Stimulated activated CD4-positive, alpha-beta T cell treated with anti-CD3 and anti-CD28 coated beads, Interleukin-15, amount 100 ng/mL, for 1 hour (primary cell): Measurements from ENCODE around the gene CPEB3.
"Not testable (repeated sequence)": the region's sequence is repeated elsewhere in the genome, so short reads cannot be mapped to it uniquely, and the experiment has no call there.

Experiments used
- DNase-seq, 2 donors: peaks; one replicate each; pipeline ENCODE4 v3.0.0-alpha.2; 2020; ENCODE audit warnings: low read depth in 1 of 2, low spot score in 1 of 2

CPEB3 gene

DNA sequence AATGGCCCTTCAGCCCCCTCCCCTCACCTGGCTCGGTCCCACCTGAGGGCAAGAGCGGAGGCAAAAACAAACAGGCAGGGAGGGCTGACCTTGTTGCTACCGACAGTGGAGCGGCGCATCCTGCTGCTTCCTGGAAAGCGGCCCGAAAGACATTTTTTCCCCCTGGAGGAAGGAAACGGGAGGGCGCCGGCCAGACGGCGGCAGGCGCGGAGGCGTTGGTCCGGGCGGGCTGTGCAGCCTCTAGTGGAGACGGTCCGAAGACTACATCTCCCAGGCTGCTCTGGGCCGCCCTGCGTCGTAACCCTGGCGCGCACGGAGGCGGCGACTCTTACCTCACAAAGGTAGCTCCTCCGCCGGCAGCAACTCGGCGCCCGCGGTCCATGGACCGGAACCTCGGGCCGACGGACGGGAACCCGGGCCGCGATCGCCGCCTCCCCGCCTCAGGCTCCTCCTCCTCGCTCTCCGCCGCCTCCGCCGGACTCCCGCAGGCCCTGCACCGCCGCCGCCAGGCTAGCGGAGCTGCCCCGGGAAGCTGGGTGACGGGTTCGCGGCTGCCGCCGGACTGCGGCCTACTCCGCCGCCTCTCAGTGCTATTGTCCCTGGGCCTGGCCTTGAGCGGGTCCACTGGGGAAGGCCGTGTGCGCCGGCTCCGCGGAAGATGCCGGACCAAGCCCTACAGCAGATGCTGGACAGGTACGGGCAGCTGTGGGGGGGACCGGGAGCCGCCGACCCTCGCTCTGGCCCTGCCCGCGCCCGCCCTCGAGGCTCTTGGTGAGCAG, at the start of gene CPEB3, which contains the start of gene MARCHF5:
Gene CPEB3, minus strand, starts transcription at position 242 of the 779 bp plus-strand sequence. CDS start 50,728 bp downstream, outside the sequence.
Gene MARCHF5, plus strand, starts transcription at position 331 of the 779 bp plus-strand sequence. Its CDS starts 328 bp downstream, at position 659.
- DNase-seq, result peak; percentile 77 to 83

- DNase-seq, result not testable (repeated sequence)
These were observed 39.0 kb upstream of the CPEB3 start for GRCh38 chr10:92329927-92330326.

DNA sequence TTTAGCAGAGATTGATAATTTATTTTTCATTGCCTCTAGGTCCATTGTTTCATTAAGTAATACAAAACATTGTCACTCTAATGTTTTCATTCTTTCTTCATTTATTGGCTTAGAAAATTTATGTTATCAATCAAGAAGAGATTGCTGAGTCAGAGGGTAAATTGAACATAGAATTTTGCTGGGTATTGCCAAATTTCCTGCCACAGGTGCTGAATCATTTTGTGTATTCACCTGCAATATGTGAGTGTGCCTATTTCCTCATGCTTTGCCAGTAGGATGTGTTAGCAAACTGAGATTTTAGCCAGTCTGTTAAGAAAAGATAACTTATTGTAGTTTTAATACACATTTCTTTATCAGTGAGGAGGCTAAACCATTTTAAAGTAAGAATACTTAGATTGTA, 38.1 kb upstream of the CPEB3 start:
- DNase-seq, result no peak

DNA sequence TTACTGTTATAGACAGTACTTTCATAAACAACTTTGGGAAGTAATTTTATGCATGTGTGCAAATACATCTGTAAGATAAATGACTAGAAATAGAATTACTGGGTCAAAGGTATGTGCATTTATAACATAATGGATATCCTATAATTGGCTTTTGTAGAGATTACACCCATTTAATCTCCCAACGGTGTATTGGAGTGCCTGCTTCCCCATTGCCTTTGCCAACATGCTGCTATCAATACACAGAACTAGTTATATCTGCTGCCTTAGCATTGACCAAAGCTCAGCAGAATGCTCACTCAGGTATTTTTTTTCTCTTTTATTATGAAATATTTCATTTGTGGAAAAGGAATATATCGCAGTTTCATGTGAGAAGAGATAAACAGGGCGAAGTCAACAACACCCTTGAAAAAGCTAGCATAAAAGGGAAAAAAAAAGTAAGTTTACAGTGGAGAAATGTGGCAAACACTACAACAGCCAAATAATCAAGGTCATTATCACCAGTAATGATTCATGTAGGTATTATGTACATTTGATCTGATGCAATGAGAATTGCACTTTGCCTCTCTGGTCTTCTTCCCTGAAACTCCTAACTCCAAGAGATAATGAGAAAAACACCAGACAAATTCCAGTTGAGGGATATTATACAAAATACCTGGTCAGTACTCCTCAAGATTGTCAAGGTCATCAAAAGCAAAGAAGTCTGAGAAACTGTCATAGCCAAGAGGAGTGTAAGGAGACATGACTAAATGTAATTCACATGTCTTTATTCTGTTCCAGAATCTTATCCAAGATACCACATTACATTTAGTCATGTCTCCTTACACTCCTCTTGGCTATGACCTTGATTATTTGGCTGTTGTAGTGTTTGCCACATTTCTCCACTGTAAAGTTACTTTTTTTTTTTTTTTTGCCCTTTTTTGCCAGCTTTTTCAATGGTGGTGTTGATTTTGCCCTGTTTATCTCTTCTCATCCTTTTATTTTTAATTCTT, 36.9 kb upstream of the CPEB3 start:
- no peak for DNase-seq

DNA sequence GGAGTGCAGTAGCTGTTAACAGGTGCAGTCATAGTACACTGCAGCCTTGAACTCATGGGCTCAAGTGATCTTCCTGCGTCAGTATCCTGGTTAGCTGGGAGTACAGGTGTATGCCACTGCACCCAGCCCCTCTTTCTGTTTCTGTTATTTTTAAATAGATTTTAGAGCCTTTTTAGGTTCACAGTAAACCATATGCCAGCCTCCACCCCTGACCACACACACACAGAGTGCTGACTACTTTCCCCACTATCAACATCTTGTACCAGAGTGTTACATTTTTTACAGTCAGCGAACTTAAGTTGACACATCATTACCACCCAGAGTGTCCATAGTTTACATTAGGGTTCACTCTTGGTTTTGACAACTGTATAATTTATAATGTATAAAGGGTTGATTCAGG, 32.2 kb upstream of the CPEB3 start:
- DNase-seq, result no peak

DNA sequence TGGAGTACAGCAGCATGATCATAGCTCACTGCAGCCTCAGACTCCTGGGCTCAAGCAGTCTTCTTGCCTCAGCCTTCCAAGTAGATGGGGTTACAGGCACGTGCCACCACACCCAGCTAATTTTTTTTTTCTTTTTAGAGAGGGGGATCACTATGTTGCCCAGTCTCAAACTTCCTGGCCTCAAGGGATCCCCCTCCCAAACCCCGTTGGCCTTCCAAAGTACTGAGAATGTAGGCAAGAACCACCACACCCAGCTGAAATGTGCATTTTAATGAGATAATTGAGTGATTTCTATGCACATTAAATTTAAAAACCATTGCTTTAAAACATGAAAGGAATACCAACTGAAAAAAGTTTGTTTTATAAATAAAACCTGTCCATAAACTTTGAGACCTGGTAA, 25.7 kb upstream of the CPEB3 start:
- no peak for DNase-seq

DNA sequence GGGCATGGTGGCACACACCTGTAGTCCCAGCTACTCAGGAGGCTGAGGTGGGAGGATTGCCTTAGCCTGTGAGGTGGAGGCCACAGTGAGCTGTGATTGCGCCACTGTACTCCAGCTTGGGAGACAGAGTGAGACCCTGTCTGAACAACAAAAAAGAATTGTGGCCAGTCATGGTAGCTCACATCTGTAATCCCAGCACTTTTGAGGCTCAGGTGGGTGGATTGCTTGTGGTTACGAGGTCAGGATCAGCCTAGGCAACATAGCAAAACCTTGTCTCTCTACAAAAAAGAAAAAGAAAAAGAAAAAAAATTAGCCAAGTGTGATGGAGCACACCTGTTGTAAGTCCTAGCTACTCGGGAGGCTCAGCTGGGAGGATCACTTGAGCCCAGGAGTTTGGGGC, 22.9 kb upstream of the CPEB3 start:
- DNase-seq, result no peak

DNA sequence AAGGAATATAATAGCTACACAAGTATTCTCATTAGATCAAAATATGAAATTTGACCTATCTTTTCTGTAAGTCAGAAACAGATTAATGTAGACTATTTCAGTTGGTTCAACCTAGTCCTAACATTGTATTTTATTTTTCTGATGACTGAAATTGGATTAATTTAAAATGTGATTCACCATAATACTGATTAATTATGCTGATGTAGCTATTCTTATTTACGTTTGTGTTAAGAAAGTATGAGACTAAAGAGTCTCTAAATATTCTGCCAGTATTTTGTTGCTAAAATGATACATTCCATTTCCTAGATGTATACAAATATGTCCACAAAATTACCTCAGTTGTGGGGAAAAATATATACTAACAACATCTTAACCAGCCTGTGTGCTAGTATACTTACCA, 18.4 kb upstream of the CPEB3 start:
- DNase-seq, result no peak

DNA sequence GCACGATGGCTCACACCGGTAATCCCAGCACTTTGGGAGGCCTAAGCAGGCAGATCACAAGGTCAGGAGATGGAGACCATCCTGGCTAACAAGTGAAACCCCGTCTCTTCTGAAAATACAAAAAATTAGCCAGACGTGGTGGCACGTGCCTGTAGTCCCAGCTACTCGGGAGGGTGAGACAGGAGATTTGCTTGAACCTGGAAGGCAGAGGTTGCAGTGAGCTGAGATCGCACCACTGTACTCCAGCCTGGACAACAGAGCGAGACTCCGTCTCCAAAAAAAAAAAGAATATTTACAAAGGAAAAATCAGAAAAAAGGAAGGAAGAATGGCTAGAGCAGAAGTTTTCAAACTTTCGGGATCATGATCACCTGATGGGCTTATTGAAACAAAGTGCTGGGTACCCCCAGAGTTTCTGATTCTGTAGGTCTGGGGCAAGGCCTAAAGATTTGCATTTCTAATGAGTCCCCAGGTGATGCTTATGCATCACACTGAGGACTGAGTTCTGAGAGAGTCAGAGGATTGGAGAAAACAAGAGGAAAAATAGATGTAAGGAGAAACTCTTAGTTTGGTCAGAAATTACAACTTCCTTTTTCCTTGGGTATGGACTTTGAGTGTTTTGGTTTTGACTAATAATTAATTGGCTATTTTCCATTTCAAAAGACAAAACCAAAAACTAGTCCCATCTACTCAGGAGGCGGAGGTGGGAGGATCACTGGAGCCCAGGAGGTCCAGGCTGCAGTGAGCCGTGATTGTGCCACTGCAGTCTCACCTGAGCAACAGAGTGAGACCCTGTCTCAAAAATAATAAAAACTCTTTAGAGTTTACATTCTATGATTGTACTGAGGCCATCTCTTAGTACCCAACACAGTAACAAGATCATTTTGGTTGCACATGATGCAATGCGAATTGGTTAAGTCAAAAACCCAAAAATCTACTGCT, 14.5 kb upstream of the CPEB3 start:
- no peak for DNase-seq

DNA sequence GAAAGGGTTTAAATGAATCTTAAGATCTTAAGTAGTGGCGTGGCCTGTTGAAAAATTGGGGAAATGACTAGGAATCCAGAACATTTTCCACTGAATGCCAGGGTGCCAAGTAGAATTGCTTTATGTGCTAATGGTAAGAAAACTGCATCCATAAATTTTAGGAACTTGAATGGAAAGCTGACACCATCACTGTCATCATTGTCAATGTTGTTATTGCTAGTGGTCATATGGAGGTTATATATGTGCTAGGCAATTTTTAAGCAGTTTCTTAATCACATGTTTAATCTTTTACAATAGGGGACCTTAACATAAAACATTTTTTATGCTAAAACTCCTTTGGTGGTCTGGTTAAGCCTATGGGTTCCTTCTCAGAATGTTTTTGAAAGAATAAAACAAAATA, 13.2 kb upstream of the CPEB3 start:
- DNase-seq, result no peak

DNA sequence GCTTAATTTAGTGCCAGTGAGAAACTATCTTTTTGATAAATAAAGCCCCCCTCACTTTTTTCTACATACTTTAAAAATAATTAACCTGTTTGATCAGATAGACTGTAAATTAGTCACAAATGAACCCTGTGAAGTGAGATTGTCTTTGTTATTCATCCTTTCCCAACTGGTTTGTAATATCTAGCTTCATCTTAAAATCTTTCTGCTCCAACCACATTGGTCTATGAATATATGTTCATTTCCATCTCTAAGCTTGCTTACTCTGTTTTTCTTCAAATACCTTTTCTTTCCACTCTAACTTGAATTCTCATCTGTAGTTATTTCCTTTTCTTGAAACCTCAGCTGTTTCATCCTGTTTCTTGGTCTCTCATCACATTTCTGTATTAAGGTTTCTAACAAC, 12.2 kb upstream of the CPEB3 start:
- DNase-seq, result no peak

GRCh38 chr10:92298487-92298886, 7.6 kb upstream of the CPEB3 start:
- no peak for DNase-seq

DNA sequence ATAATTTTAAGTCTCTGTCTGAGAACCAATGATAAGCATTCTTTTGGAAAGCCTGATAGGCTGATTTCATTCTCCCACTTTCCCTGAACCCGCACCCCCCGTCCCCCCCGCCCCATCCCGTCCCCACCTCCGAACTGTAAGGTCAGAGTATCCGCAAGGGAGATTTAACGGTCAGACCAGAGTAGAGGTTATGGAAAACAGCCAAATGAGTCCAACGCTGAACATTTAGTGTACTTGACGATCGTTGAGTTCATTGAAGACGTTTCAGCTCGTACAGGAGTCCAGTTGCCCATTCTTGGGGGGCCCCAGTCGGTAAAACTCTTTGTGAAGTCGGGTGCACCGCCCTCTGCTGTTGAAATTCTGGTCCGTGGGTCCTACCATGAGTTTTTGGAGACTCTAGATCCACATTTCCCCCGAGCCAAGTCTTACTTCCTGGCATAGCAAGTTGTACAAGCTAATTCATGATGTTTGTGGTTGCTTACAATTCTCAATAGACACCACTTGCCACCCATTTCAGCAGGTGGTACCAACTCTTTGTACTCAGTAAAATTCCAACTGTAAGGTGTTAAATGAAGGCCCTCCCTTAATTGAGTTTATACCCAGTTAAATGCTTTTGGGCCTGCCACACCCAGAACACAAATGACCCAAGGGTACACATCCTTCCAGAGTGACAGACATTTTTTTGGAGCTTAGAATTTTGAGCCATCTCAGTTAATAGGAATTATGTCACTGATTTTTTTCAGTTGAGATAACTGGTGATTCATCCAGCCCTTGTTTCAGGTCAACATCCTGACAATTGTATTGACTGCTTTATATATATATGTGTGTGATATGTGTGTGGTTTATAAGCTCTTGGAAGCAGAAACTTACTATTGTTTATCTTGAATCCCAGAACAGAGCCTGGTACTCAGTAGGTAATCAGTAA, 1.3 kb upstream of the CPEB3 start:
- peak in 1 of 2 donors; percentile 8 for DNase-seq

DNA sequence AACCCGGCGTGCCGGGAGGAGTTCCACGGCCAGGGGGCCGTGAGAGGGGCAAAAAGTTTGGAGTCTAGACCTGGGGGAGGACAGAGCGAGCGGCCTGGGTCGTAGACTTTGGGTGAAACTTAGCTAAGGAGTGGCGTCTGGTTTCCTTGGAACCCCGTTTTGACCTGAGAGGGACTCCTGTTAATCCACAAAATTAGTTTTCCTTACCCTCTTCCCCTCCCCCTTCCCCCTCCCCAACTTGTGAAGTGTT, 663 bp upstream of the CPEB3 start:
- no peak for DNase-seq

GRCh38 chr10:92290076-92290836, 622 bp downstream of the CPEB3 start:
- DNase-seq, result peak in 1 of 2 donors; percentile 15

DNA sequence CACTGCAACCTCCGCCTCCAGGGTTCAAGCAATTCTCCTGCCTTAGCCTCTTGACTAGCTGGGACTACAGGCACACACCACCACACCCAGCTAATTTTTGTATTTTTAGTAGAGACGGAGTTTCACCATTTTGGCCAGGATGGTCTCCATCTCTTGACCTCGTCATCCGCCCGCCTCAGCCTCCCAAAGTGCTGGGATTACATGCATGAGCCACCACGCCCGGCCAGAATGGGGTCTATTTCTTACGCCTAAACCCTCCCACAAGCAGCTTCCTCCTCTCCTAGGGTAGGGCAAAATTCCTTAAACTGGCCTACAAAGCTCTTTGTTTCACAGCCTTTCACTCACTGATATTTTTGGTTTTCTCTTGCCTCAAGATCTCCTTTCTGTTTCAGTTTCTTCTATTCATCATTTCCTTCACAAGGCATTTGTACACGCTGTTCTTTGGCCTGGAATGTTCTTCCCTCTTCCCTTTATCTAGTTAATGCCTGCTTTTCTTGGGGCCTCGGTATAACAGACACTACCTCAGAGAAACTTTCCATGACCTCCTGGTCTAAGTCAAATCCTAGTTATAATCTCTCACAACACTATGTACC, 6.7 kb downstream of the CPEB3 start:
- no peak for DNase-seq

- no peak for DNase-seq
These were observed 11.7 kb downstream of the CPEB3 start for GRCh38 chr10:92278996-92279696.

GRCh38 chr10:92274071-92274470, 16.8 kb downstream of the CPEB3 start:
- DNase-seq, result no peak
